OCI-M1 (cell line): ENCODE measurements around the gene ZBTB44.
"Not testable (repeated sequence)": the region's sequence is repeated elsewhere in the genome, so short reads cannot be mapped to it uniquely, and the experiment has no call there.

Experiments
- DNase-seq: peaks from one replicate; lab custom pipeline; 2025; lab: John Stamatoyannopoulos, UW

The ZBTB44 gene

GRCh38 chr11:130313383-130314183, 1.1 kb downstream of the ZBTB44 start:
- peak; percentile 69 for DNase-seq

GRCh38 chr11:130312046-130312445, 2.7 kb downstream of the ZBTB44 start:
- peak; percentile 46 for DNase-seq

- no peak for DNase-seq
These were observed 4.1 kb downstream of the ZBTB44 start for GRCh38 chr11:130310622-130311021.

DNA sequence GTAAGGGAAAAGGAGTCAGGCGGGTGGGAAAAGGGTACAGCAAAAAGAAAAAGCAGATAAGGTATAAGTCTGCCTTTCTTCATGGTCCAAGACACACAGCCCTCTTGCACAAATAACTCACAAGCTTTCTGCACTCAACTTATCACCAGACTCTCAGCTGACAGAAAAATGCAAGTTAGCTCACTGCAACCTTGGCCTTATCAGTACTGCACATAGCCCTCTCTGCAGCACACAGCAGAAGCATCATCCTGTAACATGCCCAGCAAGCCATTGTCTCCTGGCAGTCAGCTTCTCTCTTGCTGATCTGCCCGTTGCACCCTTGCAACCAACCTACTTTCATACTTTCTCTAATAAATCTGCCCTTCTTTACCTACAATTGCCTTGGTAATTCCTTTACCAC, 5.8 kb downstream of the ZBTB44 start:
- DNase-seq = peak; percentile 61

- DNase-seq = no peak
These were observed 6.7 kb downstream of the ZBTB44 start for GRCh38 chr11:130308059-130308458.

GRCh38 chr11:130304651-130305050, 10.1 kb downstream of the ZBTB44 start:
- peak; percentile 91 for DNase-seq

GRCh38 chr11:130301002-130301401, 13.7 kb downstream of the ZBTB44 start:
- no peak for DNase-seq

DNA sequence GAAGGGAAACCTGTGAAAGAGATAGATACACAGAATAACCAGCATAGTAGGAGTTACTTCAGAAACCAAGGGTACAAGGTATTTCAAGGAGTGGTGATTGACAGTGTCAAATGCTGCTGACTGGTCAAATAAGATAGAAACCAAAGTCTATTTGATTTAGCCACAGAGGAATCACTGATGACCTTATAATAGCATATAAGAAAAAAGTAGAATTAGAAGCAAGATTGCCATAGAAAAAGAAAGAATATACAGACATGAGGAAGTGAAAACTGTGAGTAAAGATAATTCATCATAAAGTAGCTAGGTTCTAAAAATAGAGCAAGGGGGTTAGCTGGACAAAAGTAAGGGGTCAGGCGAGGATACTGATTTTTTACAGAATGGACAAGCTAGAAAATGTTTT, 14.2 kb downstream of the ZBTB44 start:
- DNase-seq = peak; percentile 50

DNA sequence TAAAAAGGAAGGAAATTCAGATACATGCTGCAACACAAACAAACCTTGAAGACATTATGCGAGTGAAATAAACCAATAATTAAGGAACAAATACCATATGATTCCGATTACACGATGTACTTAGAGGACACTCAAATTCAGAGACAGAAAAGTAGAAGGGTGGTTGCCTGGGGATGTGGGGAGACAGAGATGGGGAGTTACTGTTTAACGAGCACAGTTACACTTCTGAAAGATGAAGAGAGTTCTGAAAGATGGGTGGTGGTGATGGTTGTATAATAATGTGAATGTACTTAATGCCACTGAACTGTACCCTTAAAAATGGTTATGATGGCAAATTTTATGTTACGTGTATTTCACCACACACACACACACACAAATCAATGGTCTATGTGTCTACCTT, 14.7 kb downstream of the ZBTB44 start:
- no peak for DNase-seq

DNA sequence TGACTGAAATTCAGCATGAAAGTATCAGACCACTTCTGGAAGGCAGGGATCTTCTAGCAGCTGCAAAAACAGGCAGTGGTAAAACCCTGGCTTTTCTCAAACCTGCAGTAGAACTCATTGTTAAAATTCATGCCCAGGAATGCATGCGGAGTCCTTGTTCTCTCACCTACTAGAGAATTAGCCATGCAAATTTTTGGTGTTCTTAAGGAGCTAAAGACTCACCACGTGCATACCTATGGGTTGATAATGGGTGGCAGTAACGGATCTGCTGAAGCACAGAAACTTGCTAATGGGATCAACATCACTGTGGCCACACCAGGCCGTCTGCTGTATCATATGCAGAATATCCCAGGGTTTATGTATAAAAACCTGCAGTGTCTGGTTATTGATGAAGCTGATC, 19.1 kb downstream of the ZBTB44 start:
- DNase-seq = no peak

GRCh38 chr11:130282111-130282510, 32.6 kb downstream of the ZBTB44 start:
- no peak for DNase-seq

GRCh38 chr11:130281341-130281740, 33.4 kb downstream of the ZBTB44 start:
- DNase-seq = not testable (repeated sequence)

GRCh38 chr11:130279989-130280388, 34.7 kb downstream of the ZBTB44 start:
- DNase-seq = no peak

GRCh38 chr11:130278745-130279144, 36.0 kb downstream of the ZBTB44 start:
- peak; percentile 59 for DNase-seq

GRCh38 chr11:130278151-130278550, 36.6 kb downstream of the ZBTB44 start:
- peak; percentile 77 for DNase-seq

- DNase-seq = no peak
These were observed 42.4 kb downstream of the ZBTB44 start for GRCh38 chr11:130272336-130272735.

GRCh38 chr11:130269326-130269943, 45.3 kb downstream of the ZBTB44 start:
- peak; percentile 30 for DNase-seq

- DNase-seq = no peak
These were observed 51.4 kb downstream of the ZBTB44 start for GRCh38 chr11:130263351-130263750.

- no peak for DNase-seq
These were observed 52.3 kb downstream of the ZBTB44 start for GRCh38 chr11:130262424-130262823.

DNA sequence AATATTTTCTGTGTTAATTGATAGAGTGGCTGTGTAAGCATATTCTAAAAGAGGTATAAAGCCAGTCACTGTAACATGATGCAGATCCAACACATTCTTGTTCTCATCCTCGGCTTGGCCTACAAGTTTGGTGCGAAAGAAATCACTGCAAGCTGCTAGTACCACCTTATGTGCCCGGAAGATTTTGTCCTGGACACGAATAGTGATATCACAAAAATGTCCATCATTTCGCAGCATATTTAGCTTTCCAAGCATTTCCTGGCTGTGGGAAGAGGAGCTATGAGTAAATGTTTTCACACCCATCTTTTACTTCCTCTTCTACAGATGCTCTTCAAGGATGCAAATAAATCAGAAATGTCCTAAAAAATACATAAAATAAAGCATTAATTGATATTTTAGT, 53.1 kb downstream of the ZBTB44 start:
- DNase-seq = no peak

DNA sequence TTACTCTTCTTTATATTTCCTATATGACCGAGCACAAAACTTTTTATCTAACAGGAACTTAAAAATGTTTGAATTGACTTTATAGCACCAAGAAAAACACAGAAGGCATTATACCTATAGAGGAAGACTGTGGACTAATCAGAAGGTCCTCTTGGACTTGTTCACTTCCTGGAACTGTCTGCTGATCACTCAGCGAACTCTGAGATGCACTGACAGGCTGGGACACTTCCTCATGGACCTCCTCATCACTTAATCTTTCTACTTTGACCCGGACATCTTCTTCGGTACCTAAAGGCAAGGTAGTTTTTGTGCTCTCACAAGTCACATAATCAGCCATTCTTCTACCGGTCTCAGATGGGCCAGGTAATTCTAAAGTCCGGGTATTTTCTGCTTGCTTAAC, 54.0 kb downstream of the ZBTB44 start:
- DNase-seq = no peak

DNA sequence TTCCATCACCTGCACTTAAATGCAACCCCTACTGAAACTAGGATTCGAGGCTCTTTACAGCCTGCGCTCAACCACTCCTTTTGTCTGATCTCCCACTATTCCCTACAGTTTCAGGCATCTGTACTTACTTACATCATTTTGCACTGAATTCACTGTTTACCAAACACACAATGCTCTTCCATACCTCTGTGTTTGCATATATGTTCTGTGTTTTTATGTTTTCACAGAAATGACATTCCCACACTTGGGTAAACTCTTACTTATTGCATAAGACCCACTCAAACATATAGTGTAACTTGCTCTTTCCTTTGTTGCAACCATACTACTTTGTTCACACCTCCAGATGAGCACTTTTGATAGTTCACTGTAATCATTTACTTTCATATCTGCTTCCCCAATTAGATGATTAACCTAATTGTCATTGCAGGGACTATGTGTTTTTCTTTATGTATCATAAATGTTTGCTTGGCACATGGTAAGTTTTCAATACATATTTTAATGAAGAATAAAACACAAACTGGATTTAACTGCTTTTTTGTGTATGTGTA, 54.6 kb downstream of the ZBTB44 start:
- no peak for DNase-seq

GRCh38 chr11:130251763-130252162, 63.0 kb downstream of the ZBTB44 start:
- not testable (repeated sequence) for DNase-seq
